NCI-H526 (cell line): Measurements from ENCODE around the gene KLHDC9.

ENCODE experiments used
- DNase-seq, 2 experiments: peaks; one replicate each; lab custom pipeline; 2025; lab: John Stamatoyannopoulos, UW

The KLHDC9 gene

GRCh38 chr1:161076410-161076809 lies 21.8 kb upstream of the KLHDC9 start:
- DNase-seq = no peak

GRCh38 chr1:161077426-161077825 lies 20.7 kb upstream of the KLHDC9 start:
- no peak for DNase-seq

GRCh38 chr1:161079436-161080110 lies 18.6 kb upstream of the KLHDC9 start:
- DNase-seq = no peak

- DNase-seq = peak in 1 of 2 experiments; percentile 40
Observed at GRCh38 chr1:161080441-161081405, 17.4 kb upstream of the KLHDC9 start.

GRCh38 chr1:161081519-161081918 lies 16.6 kb upstream of the KLHDC9 start:
- DNase-seq = no peak

GRCh38 chr1:161082483-161082882 lies 15.7 kb upstream of the KLHDC9 start:
- no peak for DNase-seq

- DNase-seq = no peak
Observed at GRCh38 chr1:161082996-161083747, 15.0 kb upstream of the KLHDC9 start.

- DNase-seq = no peak
Observed at GRCh38 chr1:161083748-161084596, 14.2 kb upstream of the KLHDC9 start.

GRCh38 chr1:161084597-161084988 lies 13.6 kb upstream of the KLHDC9 start:
- DNase-seq = no peak

GRCh38 chr1:161085165-161085564 lies 13.0 kb upstream of the KLHDC9 start:
- DNase-seq = no peak

- no peak for DNase-seq
Observed at GRCh38 chr1:161086457-161086856, 11.7 kb upstream of the KLHDC9 start.

- no peak for DNase-seq
Observed at GRCh38 chr1:161088587-161089110, 9.5 kb upstream of the KLHDC9 start.

GRCh38 chr1:161089251-161089924 lies 8.8 kb upstream of the KLHDC9 start, which contains the start of gene NECTIN4:
Gene NECTIN4 (minus strand): TSS chr1:161089558. CDS start chr1:161089296, 262 bp downstream.
- DNase-seq = peak; percentile 30 to 78

GRCh38 chr1:161089938-161090337 lies 8.2 kb upstream of the KLHDC9 start:
- no peak for DNase-seq

- no peak for DNase-seq
Observed at GRCh38 chr1:161090617-161091016, 7.5 kb upstream of the KLHDC9 start.

GRCh38 chr1:161091093-161091492 lies 7.1 kb upstream of the KLHDC9 start:
- no peak for DNase-seq

GRCh38 chr1:161091796-161092507 lies 6.2 kb upstream of the KLHDC9 start:
- DNase-seq = no peak

- DNase-seq = no peak
Observed at GRCh38 chr1:161092621-161093028, 5.5 kb upstream of the KLHDC9 start.

- no peak for DNase-seq
Observed at GRCh38 chr1:161094481-161094880, 3.7 kb upstream of the KLHDC9 start.

GRCh38 chr1:161095230-161095629 lies 2.9 kb upstream of the KLHDC9 start:
- no peak for DNase-seq
